HL-60 (cell line): ENCODE measurements around the gene FSTL4.

Source experiments
- DNase-seq, 2 experiments: peaks; one replicate each; pipeline ENCODE4 v3.0.0-alpha.2; 2010 to 2020; ENCODE audit warnings: low read depth in 1 of 2, low spot score in 1 of 2
- H3K27ac ChIP-seq: fragments of 250-450 bp; sonication (Bioruptor Pico); replicated peaks from 2 replicates; pipeline ENCODE4 v1.5.1; 2020; ENCODE audit warnings: mild to moderate bottlenecking, moderate library complexity
- H3K27me3 ChIP-seq: fragments of 250-450 bp; sonication (Bioruptor Pico); 2 replicates; pipeline ENCODE4 v1.5.1; 2021; ENCODE audit warnings: mild to moderate bottlenecking, moderate library complexity; ENCODE audit not compliant: insufficient read depth, poor library complexity, severe bottlenecking
- H3K4me3 ChIP-seq: replicated peaks from 2 replicates; pipeline ENCODE4 v1.5.1; 2011; ENCODE audit warnings: mild to moderate bottlenecking, control low read depth, low read length; ENCODE audit not compliant: insufficient read depth
- CTCF ChIP-seq: IDR thresholded peaks from one replicate; pipeline ENCODE4 v1.5.1; 2011; ENCODE audit warnings: low read length, control low read depth, inconsistent platforms; ENCODE audit not compliant: insufficient read depth
- GABPA ChIP-seq: IDR thresholded peaks from 2 replicates; pipeline ENCODE4 v1.6.1; 2012; ENCODE audit warnings: low read depth
- POLR2AphosphoS5 ChIP-seq: IDR thresholded peaks from 2 replicates; pipeline ENCODE4 v1.6.1; 2012; ENCODE audit warnings: low read depth
- SPI1 ChIP-seq: IDR thresholded peaks from 2 replicates; pipeline ENCODE4 v1.6.1; 2012; ENCODE audit warnings: low read depth, mild to moderate bottlenecking, borderline replicate concordance
- TF ChIP-seq, protein P1 (sequence below): IDR thresholded peaks from 2 replicates; pipeline ENCODE4 v1.6.1; 2012; ENCODE audit warnings: low read depth; ENCODE audit not compliant: insufficient replicate concordance

Gene FSTL4

GRCh38 chr5:133641683-133642082, 29.3 kb upstream of the FSTL4 start:
- no peak overlapping the region for H3K4me3 ChIP-seq
- no peak overlapping the region for H3K27ac ChIP-seq
- H3K27me3 ChIP-seq = no peaks in the 10 kb centered on the region
- TF ChIP-seq, protein P1, sequence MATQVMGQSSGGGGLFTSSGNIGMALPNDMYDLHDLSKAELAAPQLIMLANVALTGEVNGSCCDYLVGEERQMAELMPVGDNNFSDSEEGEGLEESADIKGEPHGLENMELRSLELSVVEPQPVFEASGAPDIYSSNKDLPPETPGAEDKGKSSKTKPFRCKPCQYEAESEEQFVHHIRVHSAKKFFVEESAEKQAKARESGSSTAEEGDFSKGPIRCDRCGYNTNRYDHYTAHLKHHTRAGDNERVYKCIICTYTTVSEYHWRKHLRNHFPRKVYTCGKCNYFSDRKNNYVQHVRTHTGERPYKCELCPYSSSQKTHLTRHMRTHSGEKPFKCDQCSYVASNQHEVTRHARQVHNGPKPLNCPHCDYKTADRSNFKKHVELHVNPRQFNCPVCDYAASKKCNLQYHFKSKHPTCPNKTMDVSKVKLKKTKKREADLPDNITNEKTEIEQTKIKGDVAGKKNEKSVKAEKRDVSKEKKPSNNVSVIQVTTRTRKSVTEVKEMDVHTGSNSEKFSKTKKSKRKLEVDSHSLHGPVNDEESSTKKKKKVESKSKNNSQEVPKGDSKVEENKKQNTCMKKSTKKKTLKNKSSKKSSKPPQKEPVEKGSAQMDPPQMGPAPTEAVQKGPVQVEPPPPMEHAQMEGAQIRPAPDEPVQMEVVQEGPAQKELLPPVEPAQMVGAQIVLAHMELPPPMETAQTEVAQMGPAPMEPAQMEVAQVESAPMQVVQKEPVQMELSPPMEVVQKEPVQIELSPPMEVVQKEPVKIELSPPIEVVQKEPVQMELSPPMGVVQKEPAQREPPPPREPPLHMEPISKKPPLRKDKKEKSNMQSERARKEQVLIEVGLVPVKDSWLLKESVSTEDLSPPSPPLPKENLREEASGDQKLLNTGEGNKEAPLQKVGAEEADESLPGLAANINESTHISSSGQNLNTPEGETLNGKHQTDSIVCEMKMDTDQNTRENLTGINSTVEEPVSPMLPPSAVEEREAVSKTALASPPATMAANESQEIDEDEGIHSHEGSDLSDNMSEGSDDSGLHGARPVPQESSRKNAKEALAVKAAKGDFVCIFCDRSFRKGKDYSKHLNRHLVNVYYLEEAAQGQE = no peak
- TF ChIP-seq SPI1 (no peak), GABPA (no peak), POLR2AphosphoS5 (no peak), CTCF (no peak)
- DNase-seq = no peak

DNA sequence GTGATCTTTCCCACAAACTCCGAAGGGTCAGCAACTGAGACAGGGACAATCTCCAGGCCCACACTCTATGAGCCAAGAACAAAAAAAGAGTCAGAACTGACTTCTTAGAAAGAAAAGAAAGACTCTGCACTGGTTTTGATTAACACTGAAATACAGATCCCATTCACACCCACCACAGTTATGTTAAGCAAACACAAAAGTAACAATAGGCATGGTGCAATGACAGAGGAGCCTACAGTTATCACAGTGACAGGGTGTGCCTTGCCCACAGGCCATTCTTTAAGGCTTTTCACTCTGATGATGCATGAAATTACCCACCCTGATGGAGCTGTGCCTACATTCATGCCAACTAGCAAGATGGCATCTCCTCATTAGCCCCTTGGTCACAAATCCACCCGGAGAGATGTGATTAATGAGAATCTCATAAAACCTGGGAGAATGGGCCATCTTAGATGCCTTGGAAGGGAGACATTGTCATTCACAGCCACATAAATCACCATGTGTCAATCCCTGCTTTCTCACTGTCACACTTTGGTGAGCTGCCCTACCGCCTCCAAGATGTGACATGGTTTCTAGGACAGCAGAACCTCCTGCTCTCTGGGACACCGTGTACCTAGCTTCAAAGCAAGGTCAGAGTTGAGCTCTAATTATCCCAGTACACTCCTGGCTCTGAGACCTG, 27.6 kb upstream of the FSTL4 start:
- Histone ChIP-seq H3K4me3 (no peak overlapping the region), H3K27me3 (no peaks in the 10 kb centered on the region), H3K27ac (no peak overlapping the region)
- DNase-seq = no peak
- TF ChIP-seq GABPA (no peak), CTCF (no peak), POLR2AphosphoS5 (no peak), SPI1 (no peak)
- TF ChIP-seq, protein P1 = no peak

DNA sequence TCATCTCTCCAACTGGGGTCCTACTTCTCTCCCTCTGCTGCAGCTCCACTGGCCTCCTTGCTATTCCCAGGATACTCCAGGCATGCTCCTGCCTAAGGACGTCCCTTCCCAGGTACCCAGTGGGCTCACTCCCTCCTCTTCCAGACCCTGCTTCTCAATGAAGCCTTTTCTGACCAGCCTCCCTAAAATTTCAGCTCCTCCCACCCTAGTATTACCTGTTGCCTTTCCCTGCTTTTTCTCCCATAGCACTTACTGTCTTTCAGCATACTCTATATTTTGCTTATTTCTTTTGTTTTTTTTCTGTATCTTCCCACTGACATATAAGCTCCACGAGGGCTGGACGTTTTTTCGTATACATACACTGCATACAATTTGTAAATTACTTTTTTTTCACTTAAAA, 26.1 kb upstream of the FSTL4 start:
- no peak for DNase-seq
- H3K27ac ChIP-seq = no peak overlapping the region
- H3K27me3 ChIP-seq = no peaks in the 10 kb centered on the region
- TF ChIP-seq GABPA (no peak), POLR2AphosphoS5 (no peak), CTCF (no peak)
- TF ChIP-seq, protein P1 = no peak
- no peak overlapping the region for H3K4me3 ChIP-seq
